Activated naive CD8-positive, alpha-beta T cell treated with anti-CD3 and anti-CD28 coated beads, Interleukin-2, amount 50 U/mL, for 16 hours (primary cell): ENCODE results near the gene C12orf56.
"Not testable (repeated sequence)": the region's sequence is repeated elsewhere in the genome, so short reads cannot be mapped to it uniquely, and the experiment has no call there.

Source experiments
- DNase-seq: peaks from one replicate; pipeline ENCODE4 v3.0.0-alpha.2; 2020; ENCODE audit warnings: low read depth, low spot score

C12orf56 gene

DNA sequence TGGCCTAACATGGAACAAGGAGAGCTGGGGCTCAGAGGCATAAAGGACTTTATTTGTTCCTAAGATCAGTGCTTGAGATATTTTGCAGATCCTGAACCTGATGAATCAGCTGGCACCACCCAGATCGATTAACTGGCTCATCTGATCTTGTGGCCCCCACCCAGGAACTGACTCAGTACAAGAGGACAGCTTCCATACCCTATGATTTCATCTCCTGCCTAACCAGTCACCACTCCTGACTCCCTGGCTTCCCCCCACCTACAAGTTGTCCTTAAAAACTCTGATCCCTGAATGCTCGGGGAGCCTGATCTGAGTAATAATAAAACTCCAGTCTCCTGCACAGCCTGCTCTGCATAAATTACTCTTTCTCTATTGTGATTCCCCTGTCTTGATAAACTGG is 5.1 kb downstream of the C12orf56 start:
- DNase-seq = no peak

DNA sequence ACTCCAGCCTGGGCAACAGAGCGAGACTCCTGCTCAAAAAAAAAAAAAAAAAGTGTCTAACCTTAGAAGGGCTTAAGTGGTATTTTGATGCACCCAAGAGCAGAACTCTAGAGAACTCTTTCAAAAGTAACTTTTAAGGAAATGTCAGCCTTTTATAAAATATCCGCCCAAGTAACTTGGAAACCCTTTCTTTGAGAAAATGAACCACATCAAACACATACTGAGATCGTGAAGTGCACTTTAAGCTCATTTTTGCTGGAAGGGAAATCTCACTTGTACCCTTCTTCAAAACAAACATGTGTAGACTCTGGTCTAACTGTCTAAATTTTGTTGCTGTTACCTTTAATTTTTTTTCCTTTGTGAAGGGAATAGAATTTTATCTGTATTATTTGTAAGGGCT is 5.5 kb downstream of the C12orf56 start:
- DNase-seq = no peak

DNA sequence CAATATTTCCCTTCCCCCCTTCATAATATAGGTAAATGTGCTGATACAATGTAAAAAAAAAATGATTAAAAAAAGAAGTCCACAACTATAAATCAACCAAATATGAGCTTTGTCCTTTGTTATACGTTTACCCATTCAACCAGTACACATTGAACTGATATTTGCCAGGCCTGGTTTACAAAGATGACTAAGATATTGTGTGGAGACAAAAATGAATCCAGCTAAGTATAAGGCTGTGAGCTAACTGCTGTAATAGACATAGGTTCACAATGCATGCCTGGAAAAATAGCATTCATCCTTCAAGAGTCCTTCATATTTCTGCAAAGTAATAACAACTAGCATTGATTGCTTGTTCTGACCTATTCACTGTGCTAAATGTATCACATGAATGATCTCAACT is 6.9 kb downstream of the C12orf56 start:
- no peak for DNase-seq

DNA sequence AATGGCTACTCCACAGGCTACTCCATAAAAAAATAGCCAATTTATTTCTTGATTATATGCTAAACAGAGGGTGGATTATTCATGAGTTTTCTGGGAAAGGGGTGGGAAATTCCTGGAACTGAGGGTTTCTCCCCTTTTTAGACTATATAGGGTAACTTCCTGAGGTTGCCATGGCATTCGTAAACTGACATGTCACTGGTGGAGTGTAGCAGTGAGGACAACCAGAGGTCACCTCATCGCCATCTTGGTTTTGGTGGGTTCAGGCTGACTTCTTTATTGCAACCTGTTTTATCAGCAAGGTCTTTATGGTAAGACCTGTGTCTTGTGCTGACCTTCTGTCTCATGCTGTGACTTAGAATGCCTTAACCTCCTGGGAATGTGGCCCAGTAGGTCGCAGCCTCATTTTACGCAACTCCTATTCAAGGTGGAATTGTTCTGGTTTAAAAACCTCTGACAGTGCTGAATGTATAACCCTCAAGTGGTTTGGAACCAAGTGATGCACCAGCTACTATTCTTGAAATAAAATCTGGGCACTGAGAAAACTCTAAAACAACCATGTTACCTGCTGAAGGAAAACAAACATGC is 27.7 kb downstream of the C12orf56 start:
- no peak for DNase-seq

DNA sequence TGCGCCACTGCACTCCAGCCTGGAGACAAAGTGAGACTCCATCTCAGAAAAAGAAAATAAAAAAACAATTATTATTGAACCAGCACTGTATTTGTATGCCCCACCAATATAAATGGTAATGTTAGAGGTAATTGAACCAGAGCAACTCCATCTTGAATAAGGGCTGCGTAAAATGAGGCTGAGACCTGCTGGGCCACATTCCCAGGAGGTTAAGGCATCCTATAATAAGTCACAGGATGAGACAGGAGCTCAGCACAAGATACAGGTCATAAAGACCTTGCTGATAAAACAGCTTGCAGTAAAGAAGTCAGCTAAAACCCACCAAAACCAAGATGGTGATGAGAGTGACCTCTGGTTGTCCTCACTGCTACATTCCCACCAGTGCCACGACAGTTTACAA is 29.4 kb downstream of the C12orf56 start:
- not testable (repeated sequence) for DNase-seq

DNA sequence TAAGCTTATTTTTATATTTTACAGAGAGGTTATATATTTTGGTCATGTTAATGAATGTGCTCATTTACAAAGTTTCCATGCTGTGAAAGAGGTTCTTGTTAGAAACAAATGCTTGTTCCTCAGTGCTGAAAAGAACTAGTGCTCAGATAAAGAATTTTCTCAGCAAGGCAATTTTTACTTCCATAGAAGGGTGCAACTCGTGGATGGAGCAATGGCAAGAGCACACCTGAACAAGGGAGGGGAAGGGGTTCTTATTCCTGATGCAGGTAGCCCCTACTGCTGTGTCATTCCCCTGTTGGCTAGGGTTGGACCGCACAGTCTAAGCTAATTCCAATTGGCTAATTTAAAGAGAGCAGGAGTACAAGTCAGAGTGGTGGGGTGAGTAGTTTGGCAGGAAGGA is 34.3 kb downstream of the C12orf56 start:
- not testable (repeated sequence) for DNase-seq

DNA sequence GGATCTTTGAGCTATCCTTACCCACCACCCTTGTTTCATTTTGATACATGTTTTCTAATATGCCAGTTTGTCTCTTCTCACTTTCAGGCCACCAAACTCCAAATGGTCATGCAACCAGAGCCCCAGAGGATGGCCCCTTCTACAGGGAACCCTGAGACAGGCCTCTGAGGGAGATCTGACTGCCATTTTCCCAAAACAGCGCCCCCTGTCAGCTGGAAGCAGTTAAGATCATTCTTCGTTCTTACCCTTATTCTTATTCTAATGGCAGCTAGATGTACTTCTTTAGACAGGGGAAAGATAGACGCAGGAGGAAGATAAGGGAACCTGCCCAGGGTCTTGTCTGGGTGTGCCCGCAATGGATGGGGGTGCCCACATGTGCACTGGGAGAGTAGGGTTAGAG is 38.4 kb downstream of the C12orf56 start:
- DNase-seq = no peak

DNA sequence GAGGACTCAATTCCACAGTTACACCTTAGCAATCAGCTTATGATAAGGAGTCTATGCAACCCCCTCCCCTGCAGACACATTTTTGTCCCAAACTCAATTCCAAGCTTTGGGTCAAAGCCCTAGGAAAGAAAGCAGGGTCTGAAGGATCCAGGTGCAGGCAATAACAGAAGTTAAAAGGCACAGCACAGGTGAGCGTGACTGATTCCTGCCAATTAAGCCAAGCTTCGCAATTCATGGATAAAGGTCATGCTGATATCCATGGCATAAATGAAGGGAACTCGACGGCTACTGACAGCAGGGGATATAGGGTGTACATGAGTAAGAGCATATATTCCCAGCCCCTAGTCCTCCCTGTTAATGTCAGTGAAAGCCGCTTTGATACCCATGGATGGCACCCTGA is 39.3 kb downstream of the C12orf56 start:
- DNase-seq = no peak

DNA sequence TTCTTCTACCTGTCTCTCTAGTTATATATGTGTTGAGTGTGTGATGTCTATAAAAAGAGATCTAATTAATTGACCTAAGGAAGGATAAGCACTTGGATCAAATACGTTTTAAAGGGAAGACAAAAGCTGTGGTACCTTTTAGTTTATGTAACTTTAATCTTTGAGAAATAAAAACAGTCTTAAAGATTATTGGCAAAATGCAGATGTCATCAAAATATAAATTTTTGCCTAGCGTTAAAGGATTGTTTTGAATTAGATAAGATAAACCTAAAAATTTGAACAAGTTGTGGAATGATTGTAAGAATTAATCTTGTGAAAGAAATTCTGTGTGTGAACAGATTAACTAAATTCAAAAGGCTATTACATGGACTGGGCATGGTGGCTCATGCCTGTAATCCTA is 42.9 kb downstream of the C12orf56 start:
- no peak for DNase-seq

DNA sequence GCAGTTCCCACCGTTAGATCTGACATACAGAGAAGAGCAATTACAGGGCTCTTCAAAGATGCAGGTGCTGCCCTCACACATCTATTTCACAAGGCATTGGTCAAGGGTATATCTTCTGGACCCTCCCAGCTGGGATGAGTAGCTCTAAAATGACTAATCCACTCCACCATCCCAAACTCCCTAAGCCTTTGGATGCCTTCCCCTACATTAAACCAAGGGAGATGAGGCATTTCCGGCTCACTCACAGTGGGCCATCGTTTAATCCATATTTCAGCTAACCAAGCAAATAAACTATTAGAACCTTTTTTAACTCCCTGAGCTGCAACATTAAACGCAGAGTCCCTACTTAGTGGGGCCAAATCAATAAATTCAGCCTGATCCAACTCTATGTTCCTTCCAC is 45.9 kb downstream of the C12orf56 start:
- DNase-seq = not testable (repeated sequence)

DNA sequence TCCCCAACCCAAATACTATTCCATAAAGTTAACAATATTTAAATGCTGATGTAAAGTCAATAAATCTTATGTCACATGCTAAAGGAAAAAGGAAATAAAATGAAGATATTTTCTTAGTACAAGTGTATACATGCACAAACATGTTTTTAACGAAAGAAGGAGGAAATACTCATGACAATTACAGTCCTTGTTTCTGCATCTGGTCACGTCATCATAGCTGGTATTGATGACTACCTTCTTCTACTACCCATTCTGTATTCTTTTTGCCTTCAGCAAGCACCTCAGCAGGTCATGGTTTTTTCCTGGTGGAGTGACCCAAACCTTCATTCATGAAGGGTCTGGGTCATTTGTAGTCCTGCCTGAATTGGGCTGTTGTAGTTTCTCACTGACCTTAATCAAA is 50.0 kb downstream of the C12orf56 start:
- not testable (repeated sequence) for DNase-seq

DNA sequence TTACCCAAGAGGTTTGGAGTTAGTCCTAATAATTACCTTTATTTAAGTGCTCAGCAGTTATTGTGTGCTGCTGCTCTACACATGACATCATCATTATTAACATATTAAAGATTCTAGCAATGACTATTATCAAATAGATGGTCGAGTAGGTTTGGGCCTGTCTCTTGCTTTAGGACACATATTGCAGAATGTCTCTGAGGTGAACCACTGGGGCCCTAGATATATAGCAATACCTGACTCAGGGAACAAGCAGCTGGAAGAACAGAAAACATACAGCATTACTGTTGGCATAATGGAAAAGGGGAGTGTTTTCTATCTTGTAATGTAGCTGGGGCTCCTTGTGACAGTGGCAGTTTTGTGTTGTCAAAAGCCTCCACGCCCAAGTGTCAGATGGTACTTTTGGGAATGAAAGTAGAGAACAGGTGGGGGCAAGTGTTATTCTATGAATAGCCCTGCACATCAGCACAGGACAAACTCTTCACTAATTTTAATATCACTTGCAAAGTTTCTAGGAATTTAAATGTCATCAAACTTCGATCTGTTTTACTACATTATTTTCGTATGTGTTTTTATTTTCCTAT is 54.6 kb downstream of the C12orf56 start:
- DNase-seq = no peak

DNA sequence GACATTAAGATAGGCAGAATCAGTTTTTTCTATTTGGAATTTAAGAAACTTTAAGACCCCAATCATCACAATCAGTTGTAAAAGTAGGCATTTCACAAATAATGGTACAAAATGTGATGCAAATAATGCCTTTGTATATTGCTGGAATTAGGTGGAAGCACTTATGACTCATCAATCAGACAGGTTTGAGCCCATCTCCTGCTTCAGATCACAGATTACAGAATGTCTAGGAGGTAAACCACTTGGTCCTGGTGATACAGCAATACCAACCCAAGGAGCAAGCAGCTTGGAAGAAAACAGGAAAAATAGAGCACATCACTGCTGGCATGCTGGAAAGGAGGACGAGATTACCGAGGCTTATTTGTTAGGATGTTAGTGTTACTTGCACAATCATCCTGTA is 57.6 kb downstream of the C12orf56 start:
- no peak for DNase-seq

DNA sequence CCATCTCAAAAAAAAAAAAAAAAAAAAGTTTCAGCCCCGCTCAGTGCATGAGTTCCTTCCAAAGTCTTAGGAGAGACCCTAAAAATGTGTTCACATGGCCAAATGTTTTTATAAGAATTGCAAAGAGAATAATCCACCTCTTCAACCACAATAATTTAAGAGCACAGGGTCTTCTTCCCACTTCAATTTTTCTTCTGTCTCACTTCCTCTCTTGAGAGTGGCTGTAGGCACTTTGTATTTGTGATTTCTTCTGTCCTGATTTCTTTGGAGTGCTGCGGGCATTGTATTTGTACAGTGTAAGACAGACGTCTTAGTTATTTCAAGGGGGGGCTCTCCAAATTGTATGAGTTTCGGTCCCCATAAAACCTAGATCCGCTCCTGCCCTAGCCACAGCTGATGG is 58.3 kb downstream of the C12orf56 start:
- DNase-seq = no peak

DNA sequence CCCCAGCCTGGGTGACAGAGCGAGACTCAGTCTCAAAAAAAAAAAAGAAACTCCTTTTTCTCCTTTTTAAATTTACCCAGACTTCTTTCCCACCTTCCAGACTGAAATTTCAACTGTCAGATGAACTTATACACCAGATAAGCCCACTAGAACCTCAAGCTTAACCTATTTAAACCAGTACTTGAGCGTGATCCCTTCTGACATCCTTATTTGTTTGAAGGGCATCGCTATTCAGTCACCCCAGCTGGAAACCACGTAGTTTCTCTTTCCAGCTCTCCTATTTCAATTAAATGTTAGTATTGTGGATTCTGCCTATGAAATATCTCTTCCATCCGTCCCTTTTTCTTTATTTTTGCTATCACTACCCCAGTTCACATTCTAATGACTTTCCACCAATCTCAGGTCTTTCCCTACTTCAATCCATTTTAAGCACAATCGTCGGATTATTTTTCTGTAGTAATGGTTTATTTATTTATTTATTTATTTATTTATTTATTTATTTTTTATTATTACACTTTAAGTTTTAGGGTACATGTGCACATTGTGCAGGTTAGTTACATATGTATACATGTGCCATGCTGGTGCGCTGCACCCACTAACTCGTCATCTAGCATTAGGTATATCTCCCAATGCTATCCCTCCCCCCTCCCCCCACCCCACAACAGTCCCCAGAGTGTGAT is 61.4 kb downstream of the C12orf56 start:
- DNase-seq = not testable (repeated sequence)

DNA sequence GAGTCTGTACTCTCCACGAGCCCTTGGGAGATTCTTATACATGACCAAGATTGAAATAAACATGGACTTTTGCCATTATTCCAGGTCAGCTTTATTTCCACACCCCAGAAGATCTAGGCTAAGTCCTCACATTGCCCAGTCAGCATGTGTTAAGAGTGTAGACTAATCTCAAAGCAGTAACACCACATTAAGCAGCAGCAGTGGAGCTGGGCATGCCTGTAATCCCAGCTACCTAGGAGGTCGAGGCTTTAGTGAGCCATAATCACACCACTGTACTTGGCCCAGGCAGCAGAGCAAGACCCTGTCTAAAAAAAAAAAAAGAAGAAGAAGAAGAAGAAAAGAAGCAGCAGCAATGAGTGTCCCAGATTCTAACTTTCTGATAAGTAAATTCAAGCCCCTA is 65.5 kb downstream of the C12orf56 start:
- DNase-seq = no peak

DNA sequence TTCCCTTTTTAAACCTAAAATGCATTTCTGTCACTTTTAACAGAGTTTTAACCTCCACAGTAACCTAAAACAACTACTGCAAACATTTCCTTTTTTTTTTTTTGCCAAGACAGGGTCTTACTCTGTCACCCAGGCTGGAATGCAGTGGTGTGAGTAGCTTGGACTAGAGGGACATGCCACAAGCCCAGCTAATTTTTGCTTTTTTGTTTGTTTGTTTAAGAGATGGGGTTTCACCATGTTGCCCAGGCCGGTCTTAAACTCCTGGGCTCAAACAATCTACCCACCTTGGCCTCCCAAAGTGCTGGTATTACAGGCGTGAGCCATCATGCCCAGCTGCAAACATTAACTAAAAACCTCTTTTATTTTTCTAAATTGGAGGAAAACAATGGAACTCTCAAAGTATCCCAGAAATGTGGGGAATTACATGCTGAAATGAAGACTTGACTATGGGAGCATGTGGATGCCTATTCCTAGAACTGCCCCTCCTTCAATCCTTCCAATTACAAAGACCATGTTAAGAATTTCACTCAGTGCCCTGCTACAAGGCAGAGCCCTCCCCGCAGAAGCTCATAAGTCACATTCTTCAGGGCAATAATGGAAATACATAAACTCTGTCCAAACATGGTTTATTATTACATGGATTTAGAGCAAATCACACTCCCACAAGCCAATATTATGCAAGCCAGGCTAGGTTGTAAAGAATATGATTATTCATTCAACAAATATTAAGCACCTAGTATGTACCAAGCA is 66.9 kb downstream of the C12orf56 start:
- no peak for DNase-seq

DNA sequence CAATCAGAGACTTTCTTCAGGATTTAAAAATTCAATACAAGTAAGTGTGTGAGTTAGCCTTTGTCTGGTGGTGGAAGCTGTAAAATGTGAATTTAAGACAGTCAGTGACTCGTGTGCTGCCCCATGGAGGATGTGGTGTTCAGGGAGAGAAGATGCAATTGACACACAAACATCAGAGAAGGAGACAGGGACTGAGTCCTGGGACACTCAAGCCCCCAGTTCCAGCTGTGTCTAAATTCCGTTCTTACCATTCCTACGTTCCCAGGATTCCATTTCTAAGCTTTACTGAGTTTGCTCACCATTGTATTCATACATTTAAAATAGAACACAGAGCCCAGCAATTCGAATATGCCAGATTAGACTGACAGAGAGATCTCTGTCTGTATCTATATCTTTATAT is 67.6 kb downstream of the C12orf56 start:
- DNase-seq = no peak

DNA sequence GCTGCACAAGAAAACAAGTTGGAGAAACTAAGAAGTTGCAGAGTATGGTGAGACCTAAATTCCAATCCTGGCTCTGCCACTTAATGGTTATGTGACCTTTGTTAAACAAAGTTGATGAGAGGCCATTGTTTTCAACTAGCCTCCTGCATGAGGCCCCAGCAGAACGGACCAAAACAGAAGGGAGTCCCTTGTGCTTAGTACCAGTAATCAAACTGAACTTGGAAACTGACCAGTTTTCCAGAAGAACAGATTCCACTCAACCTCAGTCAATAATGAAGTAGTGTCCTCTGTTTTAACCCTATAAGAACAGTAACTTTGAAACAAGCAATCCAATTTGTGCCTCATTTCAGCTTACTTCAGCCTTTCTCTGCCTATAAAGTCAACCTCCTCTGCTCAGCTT is 69.9 kb downstream of the C12orf56 start:
- DNase-seq = no peak

DNA sequence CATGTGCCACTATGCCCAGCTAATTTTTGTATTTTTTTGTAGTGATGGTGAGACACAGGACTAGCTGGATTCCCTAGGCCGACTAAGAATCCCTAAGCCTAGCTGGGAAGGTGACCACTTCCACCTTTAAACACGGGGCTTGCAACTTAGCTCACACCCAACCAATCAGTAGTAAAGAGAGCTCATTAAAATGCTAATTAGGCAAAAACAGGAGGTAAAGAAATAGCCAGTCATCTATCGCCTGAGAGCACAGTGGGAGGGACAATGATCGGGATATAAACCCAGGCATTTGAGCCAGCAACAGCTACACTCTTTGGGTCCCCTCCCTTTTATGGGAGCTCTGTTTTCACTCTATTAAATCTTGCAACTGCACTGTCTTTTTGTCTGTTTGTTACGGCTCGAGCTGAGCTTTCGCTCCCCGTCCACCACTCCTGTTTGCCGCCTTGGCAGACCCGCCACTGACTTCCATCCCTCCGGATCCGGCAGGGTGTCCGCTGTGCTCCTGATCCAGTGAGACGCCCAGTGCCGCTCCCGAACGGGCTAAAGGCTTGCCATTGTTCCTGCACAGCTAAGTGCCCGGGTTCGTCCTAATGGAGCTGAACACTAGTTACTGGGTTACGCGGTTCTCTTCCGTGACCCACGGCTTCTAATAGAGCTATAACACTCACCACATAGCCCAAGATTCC is 70.9 kb downstream of the C12orf56 start:
- DNase-seq = not testable (repeated sequence)

DNA sequence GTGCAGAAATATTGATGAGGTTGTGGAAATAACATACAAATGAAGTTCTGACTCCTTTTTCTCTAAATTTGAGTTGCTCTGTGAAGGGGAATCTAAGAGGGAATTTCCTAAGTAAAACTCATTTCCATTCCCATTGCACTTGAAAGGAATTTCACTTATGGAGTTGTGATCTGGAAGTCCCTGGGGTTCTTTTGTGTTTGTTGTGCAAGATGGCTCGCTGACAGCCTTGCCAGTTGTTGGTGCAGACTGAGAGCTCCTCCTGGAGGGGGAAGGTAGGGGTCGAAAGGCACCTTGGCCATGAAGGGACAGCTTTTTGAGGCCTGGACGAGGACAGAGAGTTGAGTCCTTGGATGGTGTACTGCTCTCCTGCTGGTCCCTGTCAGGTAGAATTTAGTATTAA is 72.0 kb downstream of the C12orf56 start:
- DNase-seq = no peak

DNA sequence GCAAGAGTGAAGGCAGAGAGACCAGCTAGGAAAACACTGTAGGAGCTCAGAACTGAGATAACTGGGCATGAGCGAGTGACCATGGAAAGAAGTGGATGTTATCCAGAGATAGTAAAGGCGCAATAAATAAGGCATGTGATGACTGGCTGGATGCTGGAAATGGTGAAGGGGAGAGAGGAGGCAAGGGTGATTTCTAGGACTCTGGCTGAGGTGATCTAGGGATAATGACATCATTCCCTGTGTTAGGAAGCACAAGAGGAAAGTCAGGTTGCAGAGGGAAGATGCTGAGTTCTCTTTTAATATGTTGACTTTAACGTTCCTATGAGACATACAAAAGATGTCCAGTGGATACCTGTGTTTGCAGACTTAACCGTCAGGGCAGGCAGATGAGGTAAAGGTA is 78.7 kb downstream of the C12orf56 start:
- DNase-seq = no peak
